ENCODE results near the gene DPP6.
"Not testable (repeated sequence)": the region's sequence is repeated elsewhere in the genome, so short reads cannot be mapped to it uniquely, and the experiment has no call there.

Gene DPP6

GRCh38 chr7:154060551-154060950, 8.4 kb downstream of the DPP6 start:
- not testable (repeated sequence) for DNase-seq (ENCODE audit: low read depth); H3K4me3 ChIP-seq (ENCODE audit: low read depth, low read length)

DNA sequence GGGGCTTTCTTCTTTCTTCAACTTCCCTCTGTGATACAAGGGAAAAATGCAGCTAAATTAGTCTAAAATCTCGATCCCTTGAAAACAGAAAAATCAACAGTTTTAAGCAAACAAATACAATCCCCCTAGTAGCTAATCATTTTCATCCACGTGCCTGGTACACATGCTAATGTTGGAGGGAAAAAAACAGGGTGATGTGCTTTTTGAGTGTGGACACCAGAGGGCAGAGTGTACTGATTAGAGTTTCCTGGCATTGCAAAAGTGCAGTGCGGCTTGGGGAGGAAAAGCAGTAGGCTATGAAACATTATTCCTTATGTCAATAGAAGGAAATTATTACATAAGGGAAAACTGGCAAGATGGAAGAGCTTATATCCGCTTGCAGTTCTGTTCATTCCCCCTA, 19.6 kb downstream of the DPP6 start:
- not testable (repeated sequence) for DNase-seq (ENCODE audit: low read depth)

GRCh38 chr7:154072395-154073181, 20.4 kb downstream of the DPP6 start:
- not testable (repeated sequence) for DNase-seq (ENCODE audit: low read depth); H3K4me3 ChIP-seq (ENCODE audit: low read depth, low read length)

More for the DNA sequence above, 19.6 kb downstream of the DPP6 start:
- H3K4me3 ChIP-seq (ENCODE audit: low read depth, low read length): not testable (repeated sequence)

DNA sequence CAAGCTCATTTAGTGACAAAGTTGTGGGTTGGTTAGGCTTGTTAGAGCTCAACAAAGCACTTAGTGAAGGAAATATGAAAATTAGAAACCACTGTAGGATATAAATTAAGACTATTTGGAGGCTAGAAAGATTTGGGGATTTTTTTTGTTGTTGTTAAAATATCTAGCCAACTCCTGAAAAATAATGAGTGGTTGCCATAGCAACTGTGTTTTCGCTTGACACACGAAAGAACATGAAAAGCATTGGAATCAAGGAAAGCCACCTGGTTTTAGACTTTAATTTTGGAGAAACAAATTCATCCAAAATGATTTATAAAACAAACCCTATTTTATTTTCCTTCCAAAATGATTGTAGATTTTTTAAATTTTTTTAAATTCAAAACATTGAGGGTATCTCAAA, 26.3 kb downstream of the DPP6 start:
- DNase-seq (ENCODE audit: low read depth): not testable (repeated sequence)

DNA sequence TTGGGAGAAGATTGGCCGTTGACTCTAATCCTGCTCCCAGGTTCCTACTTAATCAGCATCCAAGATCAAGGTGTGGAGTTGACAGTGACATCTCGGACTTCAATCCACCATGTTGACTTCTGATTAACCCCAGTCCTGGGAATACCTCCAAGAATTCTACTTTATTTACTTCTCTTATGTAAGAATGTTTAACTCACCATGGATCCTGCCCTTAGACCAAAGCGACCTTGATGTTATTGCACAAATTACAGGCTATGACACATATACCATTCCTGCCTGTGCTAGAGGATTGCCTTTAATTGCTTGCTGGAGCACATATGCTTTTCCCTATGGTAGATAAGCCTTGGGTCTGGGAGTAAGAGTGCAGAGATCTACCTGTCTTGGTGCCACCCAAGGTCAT, 28.1 kb downstream of the DPP6 start:
- DNase-seq (ENCODE audit: low read depth); H3K4me3 ChIP-seq (ENCODE audit: low read depth, low read length): not testable (repeated sequence)

More for the DNA sequence above, 26.3 kb downstream of the DPP6 start:
- not testable (repeated sequence) for H3K4me3 ChIP-seq (ENCODE audit: low read depth, low read length)

GRCh38 chr7:154087037-154087725, 35.0 kb downstream of the DPP6 start:
- H3K4me3 ChIP-seq (ENCODE audit: low read depth, low read length); DNase-seq (ENCODE audit: low read depth): not testable (repeated sequence)

- not testable (repeated sequence) for DNase-seq (ENCODE audit: low read depth)
These were observed 39.9 kb downstream of the DPP6 start for GRCh38 chr7:154092093-154092492.

DNA sequence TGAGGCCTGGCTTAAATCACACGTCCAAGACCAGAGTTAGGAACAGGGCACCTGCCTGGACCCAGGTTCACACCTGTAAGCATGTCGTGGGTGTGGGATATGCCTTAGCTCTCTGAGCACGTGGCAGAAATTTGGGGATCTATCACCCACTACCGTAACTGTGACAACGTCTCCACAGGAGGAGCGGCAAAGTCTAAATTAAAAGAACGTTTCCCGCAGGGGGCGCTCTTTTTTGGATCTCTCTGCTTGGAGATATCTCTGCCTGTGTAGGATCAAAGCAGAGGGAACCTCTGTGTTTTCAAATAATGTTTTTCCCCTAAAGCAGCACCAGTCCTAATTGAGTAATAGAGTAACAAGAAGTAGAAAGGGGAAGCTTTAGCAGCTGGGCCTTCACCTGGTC, 43.0 kb downstream of the DPP6 start:
- not testable (repeated sequence) for H3K4me3 ChIP-seq (ENCODE audit: low read depth, low read length); DNase-seq (ENCODE audit: low read depth)

More at GRCh38 chr7:154092093-154092492, 39.9 kb downstream of the DPP6 start:
- not testable (repeated sequence) for H3K4me3 ChIP-seq (ENCODE audit: low read depth, low read length)

GRCh38 chr7:154105063-154105462, 52.9 kb downstream of the DPP6 start:
- not testable (repeated sequence) for H3K4me3 ChIP-seq (ENCODE audit: low read depth, low read length); DNase-seq (ENCODE audit: low read depth)

DNA sequence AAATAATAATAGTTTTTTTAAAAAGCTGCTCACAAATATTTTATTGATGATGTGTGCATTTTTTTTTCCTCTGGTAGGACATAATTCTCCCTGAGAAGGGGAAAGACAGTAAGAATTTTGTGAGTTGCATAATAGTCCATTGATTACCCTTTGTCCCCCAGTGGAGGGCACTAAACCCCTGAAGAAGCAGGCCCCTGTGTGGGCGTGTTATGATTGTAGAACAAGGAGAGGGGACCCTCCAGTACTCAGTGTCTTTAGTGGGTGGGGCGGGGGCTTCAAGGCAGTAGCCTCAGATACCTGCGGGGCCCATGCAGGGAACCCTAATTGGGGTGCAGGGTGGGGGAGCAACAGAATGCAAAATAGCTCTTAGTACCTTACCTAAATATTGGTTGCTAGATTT, 57.4 kb downstream of the DPP6 start:
- not testable (repeated sequence) for H3K4me3 ChIP-seq (ENCODE audit: low read depth, low read length); DNase-seq (ENCODE audit: low read depth)

- DNase-seq (ENCODE audit: low read depth); H3K4me3 ChIP-seq (ENCODE audit: low read depth, low read length): not testable (repeated sequence)
These were observed 61.6 kb downstream of the DPP6 start for GRCh38 chr7:154113732-154114351.

GRCh38 chr7:154117411-154118390, 65.5 kb downstream of the DPP6 start:
- DNase-seq (ENCODE audit: low read depth); H3K4me3 ChIP-seq (ENCODE audit: low read depth, low read length): not testable (repeated sequence)

GRCh38 chr7:154120825-154121224, 68.6 kb downstream of the DPP6 start:
- H3K4me3 ChIP-seq (ENCODE audit: low read depth, low read length); DNase-seq (ENCODE audit: low read depth): not testable (repeated sequence)

DNA sequence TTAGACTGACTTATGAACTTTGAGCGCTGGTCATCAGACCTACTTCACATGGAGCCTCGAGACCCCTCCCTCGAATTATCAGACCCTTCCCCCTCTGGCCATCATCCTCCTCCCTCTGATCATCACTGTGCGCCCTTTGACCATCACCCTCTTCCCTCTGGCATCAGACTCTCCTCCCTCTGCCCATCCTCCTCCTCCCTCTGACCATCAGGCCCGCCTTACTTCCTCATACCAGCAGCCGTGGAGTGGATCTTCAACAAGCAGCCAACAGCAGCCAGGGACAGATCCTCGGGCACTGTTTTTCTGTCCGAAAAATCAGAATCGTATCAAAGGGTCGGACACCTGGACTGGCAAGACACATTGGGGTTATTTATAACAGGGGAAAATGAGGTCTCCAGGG, 70.5 kb downstream of the DPP6 start:
- not testable (repeated sequence) for DNase-seq (ENCODE audit: low read depth); H3K4me3 ChIP-seq (ENCODE audit: low read depth, low read length)

GRCh38 chr7:154123397-154123796, 71.2 kb downstream of the DPP6 start:
- DNase-seq (ENCODE audit: low read depth): not testable (repeated sequence)

DNA sequence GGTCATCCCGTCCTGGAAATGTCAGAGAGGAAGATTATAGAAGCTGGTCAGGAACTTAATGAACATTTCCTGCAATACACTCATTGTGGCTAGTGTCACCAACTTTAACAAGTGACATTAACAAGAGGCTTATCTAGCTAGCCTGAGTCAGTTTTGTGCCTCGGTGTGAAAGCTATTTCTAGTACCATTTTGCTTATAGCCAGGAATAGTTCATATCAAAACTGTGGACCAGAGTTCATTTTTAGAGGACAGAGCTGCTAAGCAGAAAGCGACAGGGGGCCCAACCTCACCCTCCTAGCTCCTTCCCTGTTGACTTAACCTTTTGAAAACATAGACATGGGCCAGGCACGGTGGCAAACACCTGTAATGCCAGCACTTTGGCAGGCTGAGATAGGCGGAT, 76.9 kb downstream of the DPP6 start:
- not testable (repeated sequence) for DNase-seq (ENCODE audit: low read depth); H3K4me3 ChIP-seq (ENCODE audit: low read depth, low read length)

More at GRCh38 chr7:154123397-154123796, 71.2 kb downstream of the DPP6 start:
- H3K4me3 ChIP-seq (ENCODE audit: low read depth, low read length): not testable (repeated sequence)

DNA sequence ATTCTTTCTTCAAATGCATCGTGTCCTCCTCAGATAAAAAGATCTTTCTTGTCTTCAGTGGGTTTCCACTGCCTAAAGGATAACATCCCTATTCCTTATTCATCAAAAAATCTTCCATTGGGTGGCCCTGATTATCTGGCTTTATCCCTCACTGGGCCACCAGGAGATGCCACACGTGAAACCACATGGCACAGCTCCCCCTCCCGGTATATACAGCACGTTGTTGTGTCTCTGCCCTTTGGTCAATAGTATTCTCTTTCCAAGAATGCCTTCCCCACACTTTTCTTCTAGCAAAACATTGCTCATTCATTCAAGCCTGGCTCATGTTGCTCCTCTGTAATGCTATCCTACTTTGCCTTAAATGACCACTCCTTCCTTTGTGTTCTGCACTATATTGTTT, 80.4 kb downstream of the DPP6 start:
- not testable (repeated sequence) for DNase-seq (ENCODE audit: low read depth); H3K4me3 ChIP-seq (ENCODE audit: low read depth, low read length)

DNA sequence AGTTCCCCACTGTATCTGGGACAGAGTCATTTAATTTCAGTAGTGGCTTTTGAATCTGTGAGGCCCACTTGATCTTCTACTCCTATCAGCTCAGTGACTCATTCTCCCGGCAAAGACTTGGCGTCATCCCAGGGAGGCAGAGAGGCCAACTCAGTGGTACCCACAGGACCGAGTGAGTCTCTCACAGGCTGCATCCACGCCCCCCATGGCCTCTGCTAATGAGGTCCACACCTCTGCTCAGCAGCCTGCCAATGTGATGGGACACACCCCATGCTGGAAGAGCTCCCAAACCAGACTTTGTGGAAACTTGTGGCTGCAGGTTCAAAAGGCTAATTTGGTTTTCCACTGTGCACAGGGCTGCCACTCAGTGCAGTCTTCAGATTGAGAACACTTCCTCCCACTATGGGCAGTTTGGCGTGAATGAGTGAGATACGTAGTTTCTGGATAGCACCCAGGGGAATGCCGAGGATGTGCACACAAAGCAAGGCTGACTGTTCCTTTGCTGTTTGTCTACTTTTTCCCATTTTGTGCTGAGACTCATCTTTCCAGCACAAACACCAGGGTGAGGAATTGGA, 81.6 kb downstream of the DPP6 start:
- DNase-seq (ENCODE audit: low read depth); H3K4me3 ChIP-seq (ENCODE audit: low read depth, low read length): not testable (repeated sequence)
